PFSK-1 (cell line): ENCODE measurements around the gene CCL13.

Source experiments
- FOXP2 ChIP-seq: optimal IDR thresholded peaks from 2 replicates; pipeline ENCODE3; 2011; ENCODE audit warnings: borderline replicate concordance, control low read depth, inconsistent platforms; ENCODE audit not compliant: insufficient read depth; ENCODE audit errors: extremely low read length, extremely low read depth
- POLR2AphosphoS5 ChIP-seq: IDR thresholded peaks from 2 replicates; pipeline ENCODE4 v1.6.1; 2012; ENCODE audit warnings: low read depth, mild to moderate bottlenecking, control low read depth, low read length, moderate library complexity
- REST ChIP-seq, 2 experiments: IDR thresholded peaks; 2 replicates each; pipeline versions ENCODE4 v1.6.1 to v1.8.0; 2011 to 2012; ENCODE audit warnings: low read depth in 2 of 2, low read length in 2 of 2, control low read depth in 1 of 2, inconsistent platforms in 1 of 2, mild to moderate bottlenecking in 1 of 2, moderate library complexity in 1 of 2; ENCODE audit not compliant: insufficient read depth in 1 of 2
- SIN3A ChIP-seq: IDR thresholded peaks from 2 replicates; pipeline ENCODE4 v1.6.1; 2012; ENCODE audit warnings: mild to moderate bottlenecking, low read length, moderate library complexity, borderline replicate concordance; ENCODE audit not compliant: insufficient read depth
- TAF1 ChIP-seq: IDR thresholded peaks from 2 replicates; pipeline ENCODE4 v1.6.1; 2012; ENCODE audit warnings: low read length, control low read depth, borderline replicate concordance; ENCODE audit not compliant: insufficient read depth

The CCL13 gene

GRCh38 chr17:34313164-34313563, 43.1 kb upstream of the CCL13 start:
- no peak for TF ChIP-seq SIN3A
- TF ChIP-seq REST (IDR thresholded peaks at IDR 0.05; ENCODE audit: insufficient read depth in 1 of 2, low read depth in 2 of 2, low read length in 2 of 2): no peak
- TF ChIP-seq TAF1: no peak
- TF ChIP-seq FOXP2: no peak
- TF ChIP-seq POLR2AphosphoS5: no peak

GRCh38 chr17:34314279-34314678, 42.0 kb upstream of the CCL13 start:
- TF ChIP-seq REST (IDR thresholded peaks at IDR 0.05; ENCODE audit: insufficient read depth in 1 of 2, low read depth in 2 of 2, low read length in 2 of 2) (no peak), SIN3A (no peak), FOXP2 (no peak), TAF1 (no peak), POLR2AphosphoS5 (no peak)

- TF ChIP-seq SIN3A (no peak), REST (IDR thresholded peaks at IDR 0.05; ENCODE audit: insufficient read depth in 1 of 2, low read depth in 2 of 2, low read length in 2 of 2) (no peak), TAF1 (no peak), POLR2AphosphoS5 (no peak), FOXP2 (no peak)
Observed at GRCh38 chr17:34318474-34318873, 37.8 kb upstream of the CCL13 start.

- no peak for TF ChIP-seq REST (IDR thresholded peaks at IDR 0.05; ENCODE audit: insufficient read depth in 1 of 2, low read depth in 2 of 2, low read length in 2 of 2)
- TF ChIP-seq TAF1: no peak
- TF ChIP-seq SIN3A: no peak
- TF ChIP-seq FOXP2: no peak
Observed at GRCh38 chr17:34319039-34319483, 37.2 kb upstream of the CCL13 start, which contains the start of gene CCL8. Gene CCL8, plus strand, starts transcription at chr17:34319435. Its CDS starts 67 bp downstream, at chr17:34319502.

- no peak for TF ChIP-seq POLR2AphosphoS5
- TF ChIP-seq SIN3A: no peak
- TF ChIP-seq TAF1: no peak
- no peak for TF ChIP-seq REST (IDR thresholded peaks at IDR 0.05; ENCODE audit: insufficient read depth in 1 of 2, low read depth in 2 of 2, low read length in 2 of 2)
- no peak for TF ChIP-seq FOXP2
Observed at GRCh38 chr17:34321964-34322363, 34.3 kb upstream of the CCL13 start.
